Measurements from ENCODE around the gene HBG2.

HBG2 gene

GRCh38 chr11:5247472-5248192 is 6.9 kb downstream of the HBG2 start:
- DNase-seq: no peak

DNA sequence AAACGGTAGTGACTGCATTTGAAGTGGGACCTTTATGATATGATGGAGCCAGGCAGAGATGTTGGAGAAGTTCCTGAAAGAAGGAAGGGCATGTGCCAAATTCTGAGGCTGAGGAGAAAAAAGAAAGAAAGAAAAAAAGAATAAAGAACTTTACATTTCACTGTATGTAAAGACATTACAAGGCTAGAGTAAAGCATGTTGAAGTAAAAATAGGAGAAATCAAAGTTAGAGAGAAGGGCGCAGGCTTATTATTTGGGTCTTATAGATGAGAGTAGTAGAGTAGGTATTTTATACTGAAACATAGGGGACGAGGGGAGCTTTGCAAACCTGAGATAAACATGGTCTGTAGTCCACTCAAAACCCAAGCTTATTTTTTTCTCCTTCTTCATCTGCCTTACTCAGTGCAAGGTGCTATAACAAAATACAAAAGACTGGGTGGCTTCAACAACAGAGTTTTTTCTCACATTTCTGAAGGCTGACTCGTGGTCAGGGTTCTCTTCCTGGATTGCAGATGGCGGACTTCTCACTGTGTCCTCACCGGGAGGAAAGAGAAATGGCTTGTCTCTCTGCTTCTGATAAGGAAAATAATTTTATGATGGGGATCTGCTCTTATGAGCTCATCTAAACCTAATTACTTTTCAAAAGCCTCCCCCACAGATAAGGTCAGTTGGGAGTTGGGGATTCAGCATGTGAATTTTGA is 7.7 kb downstream of the HBG2 start:
- DNase-seq: no peak

DNA sequence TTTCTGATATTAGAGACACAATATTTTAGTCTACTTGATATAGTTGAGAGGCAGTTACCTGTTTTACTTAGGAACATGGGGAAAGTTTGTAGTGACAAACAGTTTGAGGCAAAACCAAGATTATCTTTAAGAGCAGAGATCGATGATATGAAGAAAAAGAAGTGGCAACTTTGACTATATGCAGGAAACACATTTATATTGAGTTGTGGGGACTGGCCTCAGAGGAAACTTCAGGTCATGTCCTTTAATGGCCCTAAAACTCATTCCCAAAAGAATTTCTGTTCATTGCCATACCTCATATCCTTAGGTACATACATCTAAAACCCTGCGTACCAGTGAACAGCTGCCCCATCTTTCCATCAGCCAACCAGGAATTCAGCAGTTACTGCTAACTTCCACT is 9.4 kb downstream of the HBG2 start:
- DNase-seq: no peak

GRCh38 chr11:5243816-5244180 is 10.8 kb downstream of the HBG2 start:
- no peak for DNase-seq

- no peak for DNase-seq
These were observed 11.4 kb downstream of the HBG2 start for GRCh38 chr11:5242933-5243815.

DNA sequence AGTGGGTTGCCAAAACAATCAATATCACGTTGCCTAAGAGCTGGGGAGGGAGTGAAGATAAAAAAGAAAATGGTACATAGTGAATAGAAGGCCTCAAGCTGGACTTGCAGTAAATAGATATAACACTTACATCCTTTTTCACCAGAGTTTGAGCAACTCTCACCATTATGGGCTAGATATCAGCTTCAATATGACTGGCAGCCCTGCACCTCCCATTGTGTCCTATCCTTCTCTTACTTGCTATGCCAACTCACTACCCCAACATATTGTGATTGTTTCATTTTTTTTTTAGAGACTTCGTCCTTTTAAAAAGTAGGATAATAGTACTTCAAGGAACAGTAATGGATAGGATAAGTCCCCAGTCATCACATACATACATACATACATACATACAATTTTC is 12.4 kb downstream of the HBG2 start:
- no peak for DNase-seq

GRCh38 chr11:5241458-5241857 is 13.1 kb downstream of the HBG2 start:
- no peak for DNase-seq

DNA sequence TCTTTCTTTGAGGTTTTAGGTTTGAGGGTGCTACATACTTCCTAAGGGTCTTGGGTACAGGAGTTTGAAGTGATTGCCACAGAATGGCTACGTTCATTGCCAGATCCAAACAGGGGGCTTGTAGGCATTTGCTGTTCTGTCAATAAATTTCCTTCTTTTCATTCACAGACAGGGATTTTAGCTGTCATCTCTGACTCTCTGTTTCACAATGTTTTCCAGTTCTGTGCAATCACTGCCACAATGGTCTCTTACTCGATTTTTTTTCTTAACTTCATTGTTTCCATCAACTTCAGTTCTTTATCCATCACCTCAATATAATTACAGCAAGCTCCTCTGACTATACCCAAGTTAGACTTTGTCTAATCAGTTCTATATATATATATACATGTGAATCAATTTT is 14.1 kb downstream of the HBG2 start:
- no peak for DNase-seq

DNA sequence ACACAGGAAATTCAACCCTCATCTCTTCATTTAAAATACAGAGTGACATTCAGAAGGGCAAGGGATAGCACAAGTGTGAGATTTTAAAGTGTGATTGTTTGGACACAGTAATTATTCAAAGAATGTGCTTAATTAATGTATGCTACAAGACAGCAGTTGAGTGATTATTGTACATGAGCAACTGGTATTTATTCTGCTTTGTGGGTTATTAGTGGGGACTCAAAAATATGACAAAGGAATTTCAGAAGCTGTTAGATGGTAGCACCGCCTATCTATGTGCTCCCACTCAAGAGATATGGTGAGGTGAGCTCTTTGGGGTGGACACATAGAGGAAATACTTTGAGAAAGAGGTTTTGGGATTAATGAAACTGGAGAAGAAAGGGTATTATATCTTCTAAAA is 14.5 kb downstream of the HBG2 start:
- no peak for DNase-seq

GRCh38 chr11:5239046-5239445 is 15.5 kb downstream of the HBG2 start:
- no peak for DNase-seq

GRCh38 chr11:5238486-5238885 is 16.1 kb downstream of the HBG2 start:
- no peak for DNase-seq

DNA sequence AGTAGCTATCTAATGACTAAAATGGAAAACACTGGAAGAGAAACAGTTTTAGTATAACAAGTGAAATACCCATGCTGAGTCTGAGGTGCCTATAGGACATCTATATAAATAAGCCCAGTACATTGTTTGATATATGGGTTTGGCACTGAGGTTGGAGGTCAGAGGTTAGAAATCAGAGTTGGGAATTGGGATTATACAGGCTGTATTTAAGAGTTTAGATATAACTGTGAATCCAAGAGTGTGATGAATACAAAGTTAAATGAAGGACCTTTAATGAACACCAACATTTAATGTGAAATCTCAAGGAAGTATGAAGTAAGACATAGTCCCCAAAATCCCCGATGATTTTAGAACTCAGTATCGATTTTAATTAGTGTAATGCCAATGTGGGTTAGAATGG is 17.2 kb downstream of the HBG2 start:
- DNase-seq: no peak

DNA sequence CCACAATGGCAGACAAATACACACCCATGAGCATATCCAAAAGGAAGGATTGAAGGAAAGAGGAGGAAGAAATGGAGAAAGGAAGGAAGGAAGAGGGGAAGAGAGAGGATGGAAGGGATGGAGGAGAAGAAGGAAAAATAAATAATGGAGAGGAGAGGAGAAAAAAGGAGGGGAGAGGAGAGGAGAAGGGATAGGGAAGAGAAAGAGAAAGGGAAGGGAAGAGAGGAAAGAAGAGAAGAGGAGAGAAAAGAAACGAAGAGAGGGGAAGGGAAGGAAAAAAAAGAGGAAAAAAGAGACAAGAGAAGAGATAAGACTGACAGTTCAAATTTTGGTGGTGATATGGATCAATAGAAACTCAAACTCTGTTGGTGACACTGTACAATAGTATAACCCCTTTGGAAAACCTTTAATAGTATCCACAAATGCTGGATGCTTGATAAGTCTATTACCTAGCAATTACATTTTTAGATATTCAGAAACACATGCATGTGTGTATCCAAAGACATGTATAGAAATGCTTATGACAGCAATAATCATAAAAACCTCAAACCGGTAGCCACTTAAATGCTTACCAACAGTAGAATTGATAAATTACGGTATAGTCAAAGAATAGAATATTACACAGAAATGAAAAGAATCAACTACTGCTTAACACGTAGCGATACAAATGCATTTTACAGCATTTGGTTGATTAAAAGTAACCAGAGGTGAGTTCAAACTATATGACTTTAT is 19.1 kb downstream of the HBG2 start:
- DNase-seq: no peak

- DNase-seq: peak; percentile 22
These were observed 20.2 kb downstream of the HBG2 start, which contains the start of gene HBD for GRCh38 chr11:5234381-5234834. Gene HBD, minus strand, starts transcription at chr11:5234483. Its CDS starts 50 bp downstream, at chr11:5234433.

DNA sequence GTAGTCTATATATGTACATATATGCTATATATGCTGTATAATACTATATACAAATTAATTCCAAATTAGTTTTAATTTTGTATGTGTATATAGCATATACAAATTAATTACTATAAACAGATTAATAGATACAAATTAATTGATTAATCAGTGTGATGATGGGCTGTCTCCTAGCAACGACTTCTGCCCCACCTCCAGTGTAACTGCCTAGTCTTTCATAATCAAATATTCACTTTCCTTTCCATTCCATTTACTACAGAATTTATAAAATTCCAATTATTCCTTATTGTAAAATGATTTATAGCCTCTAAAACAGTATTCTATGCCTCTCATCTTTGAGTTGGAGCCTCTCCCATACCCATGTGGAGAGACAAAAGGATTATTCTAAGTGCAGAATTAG is 21.3 kb downstream of the HBG2 start:
- no peak for DNase-seq

DNA sequence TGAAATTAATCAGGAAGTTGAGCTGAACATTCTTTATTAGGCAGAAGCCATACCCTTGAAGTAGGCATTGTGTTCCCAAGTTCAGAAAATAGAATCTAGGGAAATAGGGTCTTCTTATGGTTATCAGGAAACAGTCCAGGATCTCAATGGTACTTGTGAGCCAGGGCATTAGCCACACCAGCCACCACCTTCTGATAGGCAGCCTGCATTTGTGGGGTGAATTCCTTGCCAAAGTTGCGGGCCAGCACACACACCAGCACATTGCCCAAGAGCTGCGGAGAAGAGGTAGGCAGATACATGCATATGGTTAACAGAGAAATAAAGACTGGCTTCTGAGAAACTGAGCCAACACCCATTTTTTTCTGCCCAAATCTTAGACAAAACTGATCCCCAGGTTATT is 21.8 kb downstream of the HBG2 start:
- no peak for DNase-seq

GRCh38 chr11:5232176-5232575 is 22.4 kb downstream of the HBG2 start:
- no peak for DNase-seq

GRCh38 chr11:5231111-5231510 is 23.5 kb downstream of the HBG2 start:
- DNase-seq: no peak

DNA sequence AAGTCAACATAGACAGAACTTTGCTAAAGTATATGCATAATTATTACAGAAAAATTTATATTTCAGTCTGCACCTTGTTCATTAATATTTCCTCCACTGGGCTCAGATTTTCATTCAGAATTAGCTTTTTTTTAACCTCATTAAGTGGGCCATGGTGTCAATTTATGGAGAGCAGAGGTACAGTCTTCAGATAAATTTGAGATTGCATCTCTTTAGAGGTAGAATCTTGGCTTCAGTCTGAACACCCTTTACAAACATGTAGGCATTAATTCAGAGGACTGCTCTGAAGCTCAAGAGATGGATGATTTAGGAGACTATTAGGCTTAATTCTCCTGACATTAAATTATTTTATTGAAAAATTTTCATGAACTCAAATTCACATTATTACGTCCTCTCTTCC is 24.3 kb downstream of the HBG2 start:
- DNase-seq: no peak

GRCh38 chr11:5229796-5230195 is 24.8 kb downstream of the HBG2 start:
- no peak for DNase-seq

GRCh38 chr11:5229356-5229755 is 25.2 kb downstream of the HBG2 start:
- DNase-seq: no peak

DNA sequence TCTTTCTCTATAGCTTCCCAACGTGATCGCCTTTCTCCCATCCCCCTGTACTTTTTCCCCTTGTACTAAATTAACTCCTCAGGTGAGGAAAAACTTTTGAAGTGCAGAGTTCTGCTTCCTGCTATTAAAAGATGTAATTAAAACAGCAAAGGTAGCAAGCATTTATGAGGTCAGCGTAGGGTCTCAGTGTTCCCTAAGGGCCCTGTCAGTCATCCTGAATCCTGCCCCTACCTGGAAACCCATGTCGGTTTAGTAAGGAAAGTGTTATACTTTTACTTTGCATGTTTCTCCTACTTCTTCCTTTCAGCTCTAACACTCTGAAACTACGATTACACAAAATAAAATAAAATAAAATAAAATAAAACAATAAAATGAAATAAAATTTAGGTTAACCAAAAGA is 26.5 kb downstream of the HBG2 start:
- no peak for DNase-seq

DNA sequence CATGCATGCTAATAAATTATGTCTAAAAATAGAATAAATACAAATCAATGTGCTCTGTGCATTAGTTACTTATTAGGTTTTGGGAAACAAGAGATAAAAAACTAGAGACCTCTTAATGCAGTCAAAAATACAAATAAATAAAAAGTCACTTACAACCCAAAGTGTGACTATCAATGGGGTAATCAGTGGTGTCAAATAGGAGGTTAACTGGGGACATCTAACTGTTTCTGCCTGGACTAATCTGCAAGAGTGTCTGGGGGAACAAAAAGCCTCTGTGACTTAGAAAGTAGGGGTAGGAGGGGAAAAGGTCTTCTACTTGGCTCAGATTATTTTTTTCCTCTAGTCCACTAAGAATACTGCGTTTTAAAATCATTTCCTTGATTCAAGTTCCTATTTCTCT is 26.9 kb downstream of the HBG2 start:
- no peak for DNase-seq

Measured in kidney glomerular epithelial cell (primary cell).